H54 (cell line): ENCODE data around the gene PRPSAP1.

Source experiments
- DNase-seq: peaks from one replicate; pipeline ENCODE4 v3.0.0; 2011; ENCODE audit warnings: low spot score, mixed read lengths; ENCODE audit not compliant: insufficient read length
- FAIRE-seq: peaks from 3 replicates; lab custom pipeline; 2011; peaks lifted over from hg19 to GRCh38; lab: Jason Lieb, UNC
- POLR2A ChIP-seq: IDR thresholded peaks from 2 replicates; pipeline ENCODE4 v1.6.1; 2011; ENCODE audit warnings: low read depth, mild to moderate bottlenecking, low read length

PRPSAP1 gene

GRCh38 chr17:76304226-76305134, 49.2 kb downstream of the PRPSAP1 start:
- FAIRE-seq (no peak), DNase-seq (no peak)
- no peak for TF ChIP-seq POLR2A

- DNase-seq (no peak), FAIRE-seq (no peak)
- no peak for TF ChIP-seq POLR2A
Observed at GRCh38 chr17:76297436-76297835, 56.3 kb downstream of the PRPSAP1 start.

GRCh38 chr17:76296889-76297288, 56.8 kb downstream of the PRPSAP1 start:
- FAIRE-seq (no peak), DNase-seq (no peak)
- no peak for TF ChIP-seq POLR2A

- no peak for TF ChIP-seq POLR2A
- FAIRE-seq (no peak), DNase-seq (no peak)
Observed at GRCh38 chr17:76296186-76296585, 57.5 kb downstream of the PRPSAP1 start.

GRCh38 chr17:76293106-76293505, 60.6 kb downstream of the PRPSAP1 start:
- FAIRE-seq: no peak
- DNase-seq: no peak
- no peak for TF ChIP-seq POLR2A

GRCh38 chr17:76292567-76292966, 61.1 kb downstream of the PRPSAP1 start:
- no peak for DNase-seq
- no peak for TF ChIP-seq POLR2A
- no peak for FAIRE-seq

- no peak for DNase-seq
- no peak for FAIRE-seq
- no peak for TF ChIP-seq POLR2A
Observed at GRCh38 chr17:76281573-76282371, 71.9 kb downstream of the PRPSAP1 start.

- no peak for TF ChIP-seq POLR2A
- FAIRE-seq: no peak
Observed at GRCh38 chr17:76280650-76281049, 73.1 kb downstream of the PRPSAP1 start.

GRCh38 chr17:76279742-76280287, 73.9 kb downstream of the PRPSAP1 start:
- TF ChIP-seq POLR2A: no peak
- FAIRE-seq (no peak), DNase-seq (no peak)

More at GRCh38 chr17:76280650-76281049, 73.1 kb downstream of the PRPSAP1 start:
- no peak for DNase-seq

GRCh38 chr17:76278952-76279741, 74.6 kb downstream of the PRPSAP1 start:
- TF ChIP-seq POLR2A: no peak
- FAIRE-seq (no peak), DNase-seq (peak; percentile 89)

GRCh38 chr17:76278268-76278908, 75.3 kb downstream of the PRPSAP1 start:
- FAIRE-seq: no peak
- DNase-seq: no peak
- no peak for TF ChIP-seq POLR2A

GRCh38 chr17:76277300-76278267, 76.1 kb downstream of the PRPSAP1 start:
- FAIRE-seq (no peak), DNase-seq (no peak)
- no peak for TF ChIP-seq POLR2A
